Measurements from ENCODE around the gene DLX5.

Gene DLX5

GRCh38 chr7:97018126-97018601 lies 6.5 kb downstream of the DLX5 start:
- DNase-seq: no peak

GRCh38 chr7:97017192-97018125 lies 7.2 kb downstream of the DLX5 start:
- no peak for DNase-seq

- DNase-seq: no peak
Observed at GRCh38 chr7:97016381-97017191, 8.0 kb downstream of the DLX5 start.

GRCh38 chr7:97015756-97016380 lies 8.8 kb downstream of the DLX5 start:
- DNase-seq: no peak

GRCh38 chr7:97015279-97015678 lies 9.4 kb downstream of the DLX5 start:
- DNase-seq: no peak

GRCh38 chr7:97014145-97014750 lies 10.4 kb downstream of the DLX5 start:
- DNase-seq: no peak

- no peak for DNase-seq
Observed at GRCh38 chr7:97013845-97014134, 10.8 kb downstream of the DLX5 start.

- DNase-seq: no peak
Observed at GRCh38 chr7:97013134-97013844, 11.3 kb downstream of the DLX5 start.

GRCh38 chr7:97012365-97013133 lies 12.1 kb downstream of the DLX5 start:
- DNase-seq: no peak

- DNase-seq: no peak
Observed at GRCh38 chr7:97011536-97012364, 12.9 kb downstream of the DLX5 start.

- DNase-seq: no peak
Observed at GRCh38 chr7:97011104-97011503, 13.5 kb downstream of the DLX5 start.

- DNase-seq: no peak
Observed at GRCh38 chr7:97009753-97010732, 14.6 kb downstream of the DLX5 start.

- DNase-seq: no peak
Observed at GRCh38 chr7:97008275-97008917, 16.2 kb downstream of the DLX5 start.

- no peak for DNase-seq
Observed at GRCh38 chr7:97007583-97007861, 17.1 kb downstream of the DLX5 start.

GRCh38 chr7:97006816-97007582 lies 17.6 kb downstream of the DLX5 start:
- DNase-seq: no peak

GRCh38 chr7:97006055-97006815 lies 18.4 kb downstream of the DLX5 start:
- peak; percentile 68 for DNase-seq
